ENCODE results near the gene CIB2.

CIB2 gene

GRCh38 chr15:78082743-78083110 is 48.5 kb downstream of the CIB2 start:
- DNase-seq, result no peak

GRCh38 chr15:78082106-78082742 is 49.0 kb downstream of the CIB2 start:
- peak; percentile 63 for DNase-seq

- DNase-seq, result no peak
Observed at GRCh38 chr15:78080088-78080460, 51.2 kb downstream of the CIB2 start.

GRCh38 chr15:78079298-78080087 is 51.8 kb downstream of the CIB2 start:
- no peak for DNase-seq

- no peak for DNase-seq
Observed at GRCh38 chr15:78077871-78078210, 53.4 kb downstream of the CIB2 start.

GRCh38 chr15:78077053-78077870 is 54.0 kb downstream of the CIB2 start, which contains the start of gene TBC1D2B:
Gene TBC1D2B (minus strand): TSS chr15:78077711. CDS start chr15:78077652, 59 bp downstream.
- DNase-seq, result peak; percentile 63

GRCh38 chr15:78076231-78077052 is 54.8 kb downstream of the CIB2 start:
- no peak for DNase-seq

- no peak for DNase-seq
Observed at GRCh38 chr15:78075490-78076230, 55.6 kb downstream of the CIB2 start.

- DNase-seq, result no peak
Observed at GRCh38 chr15:78073046-78073787, 58.0 kb downstream of the CIB2 start.

- DNase-seq, result peak; percentile 69
Observed at GRCh38 chr15:78072080-78072892, 59.0 kb downstream of the CIB2 start.

GRCh38 chr15:78071383-78071782 is 59.9 kb downstream of the CIB2 start:
- DNase-seq, result no peak

GRCh38 chr15:78070049-78070700 is 61.1 kb downstream of the CIB2 start:
- peak; percentile 42 for DNase-seq

GRCh38 chr15:78069462-78070029 is 61.7 kb downstream of the CIB2 start:
- no peak for DNase-seq

- no peak for DNase-seq
Observed at GRCh38 chr15:78069052-78069414, 62.2 kb downstream of the CIB2 start.

GRCh38 chr15:78067328-78068228 is 63.7 kb downstream of the CIB2 start:
- DNase-seq, result no peak

- DNase-seq, result no peak
Observed at GRCh38 chr15:78065973-78066946, 65.0 kb downstream of the CIB2 start.

GRCh38 chr15:78065284-78065872 is 65.9 kb downstream of the CIB2 start:
- no peak for DNase-seq
